GM18511 (cell line): ENCODE measurements around the gene PLEKHJ1.

ENCODE experiments used
- ATAC-seq: cut with Tn5 transposase; IDR thresholded peaks from one replicate; pipeline ENCODE4 v1.9.1; 2021; ENCODE audit warnings: mild to moderate bottlenecking, moderate library complexity; ENCODE audit not compliant: unreplicated experiment

PLEKHJ1 gene

DNA sequence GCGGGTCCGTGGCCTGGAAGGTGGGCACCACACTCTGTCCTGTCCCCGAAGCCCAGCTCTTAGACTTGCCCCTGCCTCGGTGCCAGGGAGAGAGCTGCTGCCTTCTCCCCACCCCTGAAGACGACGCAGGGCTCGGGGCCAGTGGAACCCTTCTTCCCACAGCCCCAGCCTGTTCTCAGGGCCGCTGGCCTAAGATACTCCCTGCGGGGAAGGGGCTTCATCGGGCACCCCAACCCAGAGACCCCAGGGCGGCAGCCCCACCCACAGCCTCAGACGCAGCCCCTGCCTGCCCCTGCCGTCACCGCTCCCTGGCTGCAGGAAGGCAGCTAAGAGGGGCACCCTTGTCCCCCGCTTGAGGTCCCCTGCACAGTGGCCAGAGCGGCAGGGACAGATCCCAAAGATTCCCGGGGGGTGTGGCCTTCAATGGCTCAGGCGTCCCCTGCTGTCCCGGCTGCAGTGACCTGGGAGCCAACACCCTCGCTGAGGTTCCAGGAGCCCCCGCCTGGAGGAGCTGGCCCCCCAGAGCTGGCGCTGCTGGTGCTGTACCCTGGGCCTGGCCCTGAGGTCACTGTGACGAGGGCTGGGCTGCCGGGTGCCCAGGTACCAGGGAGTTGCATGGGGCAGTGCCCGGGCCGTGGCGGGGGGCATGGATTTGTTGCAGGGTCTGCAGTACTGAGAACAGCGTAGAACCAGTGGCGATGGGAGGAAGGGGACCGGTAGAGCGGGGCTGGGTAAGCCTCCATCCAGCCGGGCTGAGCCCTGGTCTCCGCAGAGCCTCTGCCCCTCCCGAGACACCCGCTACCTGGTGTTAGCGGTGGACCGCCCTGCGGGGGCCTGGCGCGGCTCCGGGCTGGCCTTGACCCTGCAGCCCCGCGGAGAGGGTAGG lies 14.0 kb upstream of the PLEKHJ1 start:
- ATAC-seq = no peak

DNA sequence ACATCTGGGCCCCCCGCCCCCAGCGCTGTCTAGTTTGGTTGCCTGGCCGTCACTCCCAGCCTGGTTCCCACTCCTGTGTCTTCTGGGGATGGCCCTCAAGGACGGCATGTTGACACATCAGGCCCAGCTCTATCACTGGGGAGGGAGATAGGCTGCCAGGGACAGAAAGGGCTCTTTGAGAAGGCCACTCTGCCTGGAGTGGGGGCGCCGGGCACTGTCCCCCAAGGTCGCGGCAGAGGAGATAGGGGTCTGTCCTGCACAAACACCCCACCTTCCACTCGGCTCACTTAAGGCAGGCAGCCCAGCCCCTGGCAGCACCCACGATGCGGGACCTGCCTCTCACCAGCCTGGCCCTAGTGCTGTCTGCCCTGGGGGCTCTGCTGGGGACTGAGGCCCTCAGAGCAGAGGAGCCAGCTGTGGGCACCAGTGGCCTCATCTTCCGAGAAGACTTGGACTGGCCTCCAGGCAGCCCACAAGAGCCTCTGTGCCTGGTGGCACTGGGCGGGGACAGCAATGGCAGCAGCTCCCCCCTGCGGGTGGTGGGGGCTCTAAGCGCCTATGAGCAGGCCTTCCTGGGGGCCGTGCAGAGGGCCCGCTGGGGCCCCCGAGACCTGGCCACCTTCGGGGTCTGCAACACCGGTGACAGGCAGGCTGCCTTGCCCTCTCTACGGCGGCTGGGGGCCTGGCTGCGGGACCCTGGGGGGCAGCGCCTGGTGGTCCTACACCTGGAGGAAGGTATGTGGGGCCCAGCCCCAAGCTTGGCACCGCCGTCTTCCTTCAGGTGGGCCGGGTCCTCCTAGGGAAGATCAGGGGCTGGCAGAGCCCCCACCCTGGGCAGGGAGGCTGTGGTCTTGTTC lies 13.1 kb upstream of the PLEKHJ1 start, which contains the start of gene AMH:
Gene AMH (plus strand): TSS at position 314 of the 857 bp plus-strand sequence. CDS start 10 bp downstream, at position 324.
- ATAC-seq = no peak

DNA sequence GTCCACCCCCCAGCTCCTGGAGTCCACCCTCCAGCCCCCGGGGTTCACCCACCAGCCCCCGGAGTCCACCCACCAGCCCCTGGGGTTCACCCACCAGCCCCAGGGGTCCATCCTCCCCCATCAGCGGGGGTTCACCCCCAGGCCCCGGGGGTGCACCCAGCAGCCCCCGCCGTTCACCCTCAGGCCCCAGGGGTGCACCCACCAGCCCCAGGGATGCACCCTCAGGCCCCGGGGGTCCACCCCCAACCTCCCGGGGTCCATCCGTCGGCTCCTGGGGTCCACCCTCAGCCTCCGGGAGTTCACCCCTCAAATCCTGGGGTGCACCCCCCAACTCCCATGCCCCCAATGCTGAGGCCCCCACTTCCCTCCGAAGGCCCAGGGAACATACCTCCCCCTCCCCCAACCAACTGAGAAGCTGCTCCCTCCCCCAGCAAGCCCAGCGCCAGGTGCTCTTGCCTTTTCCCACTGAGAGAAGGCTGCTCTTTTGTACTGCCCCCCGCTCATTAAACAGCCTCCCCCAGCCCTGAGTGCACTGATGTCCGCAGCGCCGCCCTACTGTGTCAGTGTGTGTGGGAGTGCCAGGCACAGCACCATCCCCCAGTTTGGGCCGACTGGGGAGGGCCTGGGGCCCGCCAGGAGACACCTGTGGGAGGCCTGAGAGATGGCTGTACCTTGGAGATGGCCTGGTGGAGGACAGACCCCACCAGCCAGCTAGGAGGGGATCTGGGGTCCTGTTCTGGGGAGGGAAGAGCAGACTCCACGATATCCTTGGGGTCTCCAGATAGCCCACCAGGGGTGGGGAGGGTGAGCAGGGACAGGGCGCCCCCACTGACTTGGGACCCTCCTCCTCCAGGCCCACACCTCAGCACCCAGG lies 12.2 kb upstream of the PLEKHJ1 start:
- ATAC-seq = no peak

DNA sequence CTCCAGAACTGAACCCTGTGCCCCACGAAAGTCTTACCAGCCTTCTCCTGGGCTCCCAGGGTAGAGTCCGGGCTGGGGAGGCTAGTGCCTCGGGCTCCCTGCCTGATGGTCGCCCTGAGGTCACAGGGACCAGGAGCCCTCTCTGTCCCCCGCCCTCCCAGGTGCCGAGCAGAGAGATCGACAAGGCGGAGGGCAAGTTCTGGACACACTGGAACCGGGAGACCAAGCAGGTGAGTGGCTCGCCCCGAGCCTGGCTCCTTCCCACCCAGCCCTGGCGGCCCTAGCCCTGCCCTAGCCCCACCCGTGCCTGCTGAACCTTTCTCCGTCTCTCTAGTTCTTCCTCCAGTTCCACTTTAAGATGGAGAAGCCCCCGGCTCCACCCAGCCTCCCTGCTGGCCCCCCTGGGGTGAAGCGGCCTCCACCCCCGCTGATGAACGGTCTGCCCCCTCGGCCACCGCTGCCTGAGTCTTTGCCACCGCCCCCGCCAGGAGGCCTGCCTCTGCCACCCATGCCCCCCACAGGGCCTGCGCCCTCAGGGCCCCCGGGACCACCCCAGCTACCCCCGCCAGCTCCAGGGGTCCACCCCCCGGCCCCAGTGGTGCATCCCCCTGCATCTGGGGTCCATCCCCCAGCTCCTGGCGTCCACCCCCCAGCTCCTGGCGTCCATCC lies 11.4 kb upstream of the PLEKHJ1 start:
- no peak for ATAC-seq

DNA sequence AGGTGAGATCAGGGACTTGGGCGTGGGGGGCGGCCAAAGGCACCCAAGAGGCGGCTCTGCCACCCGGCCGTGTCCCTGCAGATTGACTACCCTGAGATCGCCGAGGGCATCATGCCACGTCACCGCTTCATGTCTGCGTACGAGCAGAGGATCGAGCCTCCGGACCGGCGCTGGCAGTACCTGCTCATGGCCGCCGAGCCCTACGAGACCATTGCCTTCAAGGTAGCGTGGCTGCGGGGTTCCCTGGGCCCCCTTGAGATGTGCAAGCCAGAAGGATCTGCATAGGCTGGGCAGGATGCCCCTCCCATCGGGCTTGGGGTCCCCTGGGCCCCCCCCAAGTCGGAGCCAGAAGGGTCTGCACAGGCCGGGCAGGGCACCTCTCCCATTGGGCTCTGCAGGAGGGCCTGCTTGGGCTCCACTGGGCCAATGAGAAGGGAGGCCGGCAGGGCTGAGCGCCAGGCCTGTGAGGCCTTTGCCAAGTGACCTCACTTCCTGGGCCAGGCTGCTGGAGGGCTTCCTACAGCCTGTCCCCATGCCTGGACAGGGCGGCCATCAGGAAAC lies 10.8 kb upstream of the PLEKHJ1 start:
- ATAC-seq = no peak

DNA sequence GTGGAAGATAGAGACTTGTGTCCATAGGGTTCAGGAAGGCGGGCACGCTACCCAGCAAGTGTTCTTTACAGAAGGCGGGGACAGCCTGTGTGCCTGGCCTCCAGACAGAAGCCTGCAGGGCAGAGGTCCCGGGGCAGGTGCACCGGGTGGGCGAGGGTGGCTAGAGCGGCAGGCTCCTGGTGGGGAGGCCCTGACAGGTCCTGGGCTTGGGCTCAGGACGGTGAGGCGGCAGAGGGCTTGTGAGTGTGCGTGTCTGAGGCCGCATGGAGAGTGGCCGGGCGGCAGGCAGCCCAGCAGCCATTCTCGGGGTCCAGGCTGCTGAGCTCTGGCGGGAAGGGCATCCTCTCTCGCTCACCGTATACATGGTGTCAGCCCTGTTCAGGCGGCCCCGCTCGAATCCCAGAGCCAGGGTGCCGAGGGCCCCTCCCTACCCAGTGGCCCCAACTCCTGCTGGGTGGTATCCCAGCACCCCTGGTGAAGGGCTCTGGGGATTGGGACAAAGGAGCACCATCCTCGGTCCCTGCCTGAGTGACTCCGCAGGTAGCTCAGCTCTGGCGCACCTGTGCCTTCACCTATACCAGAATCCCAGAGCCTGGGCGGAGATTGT lies 10.0 kb upstream of the PLEKHJ1 start:
- ATAC-seq = no peak

DNA sequence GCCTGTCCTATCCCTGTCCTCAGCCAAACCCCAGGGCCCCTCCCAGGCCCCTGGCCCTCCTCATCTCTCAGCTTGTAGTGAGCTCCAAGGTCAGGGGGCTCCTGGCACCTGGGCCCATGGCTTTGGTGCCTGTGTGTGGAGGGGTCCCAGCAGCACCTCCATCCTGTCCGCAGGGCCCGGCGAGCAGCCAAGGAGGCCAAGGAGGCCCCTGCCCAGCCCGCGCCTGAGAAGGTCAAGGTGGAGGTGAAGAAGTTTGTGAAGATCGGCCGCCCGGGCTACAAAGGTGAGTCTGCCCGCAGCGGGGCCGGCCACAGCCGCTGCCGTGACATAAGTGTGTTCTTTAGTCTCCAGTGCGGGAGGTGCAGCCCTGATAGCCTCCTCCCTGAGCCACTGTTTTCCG lies 9.1 kb upstream of the PLEKHJ1 start:
- ATAC-seq = no peak

DNA sequence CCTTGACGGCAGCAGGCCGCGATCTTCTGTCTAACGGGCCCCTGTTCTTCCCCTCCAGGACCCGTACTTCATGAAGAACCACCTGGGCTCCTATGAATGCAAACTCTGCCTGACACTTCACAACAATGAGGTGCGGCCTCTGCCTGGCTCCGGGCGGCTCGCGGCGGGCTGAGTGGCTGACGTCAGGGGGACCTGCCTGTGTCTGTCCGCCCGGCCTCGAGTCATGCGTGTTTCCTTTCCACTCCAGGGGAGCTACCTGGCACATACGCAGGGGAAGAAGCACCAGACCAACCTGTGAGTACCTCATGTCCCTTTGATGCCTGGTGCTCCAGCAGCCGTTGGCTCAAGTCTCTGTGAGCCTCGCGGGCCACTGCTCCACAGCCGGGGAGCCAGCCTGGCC lies 8.4 kb upstream of the PLEKHJ1 start:
- ATAC-seq = no peak

DNA sequence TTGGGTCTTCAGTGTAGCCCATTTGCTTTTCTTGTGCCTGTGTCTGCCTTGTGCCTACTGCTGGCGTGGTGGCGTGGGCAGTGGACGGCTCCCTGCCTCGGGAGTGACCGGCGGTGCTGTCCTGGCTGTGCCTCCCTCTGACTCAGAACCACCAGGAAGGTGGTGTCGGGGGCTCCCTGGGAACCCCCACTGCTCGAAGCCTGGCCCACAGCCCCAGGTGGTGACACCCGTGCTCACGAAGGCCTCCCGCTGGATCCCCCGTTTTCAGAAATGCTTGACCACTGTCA lies 7.9 kb upstream of the PLEKHJ1 start:
- no peak for ATAC-seq

DNA sequence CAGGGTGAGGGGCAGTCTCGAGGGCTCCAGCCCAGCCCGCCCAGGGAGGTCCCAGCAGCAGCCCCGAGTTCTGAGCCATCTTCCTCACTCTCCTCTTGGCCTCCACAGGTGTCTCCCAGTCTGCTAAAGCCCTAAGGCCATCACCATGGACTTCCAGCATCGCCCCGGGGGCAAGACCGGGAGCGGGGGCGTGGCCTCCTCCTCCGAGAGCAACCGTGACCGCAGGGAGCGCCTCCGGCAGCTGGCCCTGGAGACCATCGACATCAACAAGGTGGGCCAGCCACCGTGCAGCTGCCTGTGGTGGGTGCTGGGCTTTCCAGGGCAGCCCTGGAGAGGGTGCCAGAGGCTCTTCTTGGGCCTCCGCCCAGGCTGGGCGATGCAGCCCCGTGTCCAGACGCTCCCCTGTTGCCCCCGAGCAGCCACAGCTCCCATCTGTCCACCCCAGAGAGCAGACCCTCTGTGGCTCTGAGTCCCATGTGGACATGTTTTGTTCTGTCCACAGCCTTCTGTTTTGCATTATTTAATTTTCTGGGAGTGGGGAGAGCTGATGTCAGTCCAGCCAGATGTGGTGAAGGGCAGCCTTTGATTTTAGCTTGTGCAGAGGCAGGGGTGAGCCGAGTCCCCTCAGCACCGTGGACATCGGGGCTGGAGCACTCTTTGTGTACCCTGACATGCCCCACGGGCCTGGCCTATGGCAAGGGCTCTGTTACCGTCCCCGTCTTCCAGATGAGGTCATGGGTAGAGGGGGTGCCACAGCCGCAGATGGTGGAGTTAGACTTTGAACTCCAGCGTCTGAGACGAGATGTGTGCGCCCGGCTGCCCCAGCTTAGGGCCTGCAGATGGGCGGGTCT lies 7.4 kb upstream of the PLEKHJ1 start:
- no peak for ATAC-seq

DNA sequence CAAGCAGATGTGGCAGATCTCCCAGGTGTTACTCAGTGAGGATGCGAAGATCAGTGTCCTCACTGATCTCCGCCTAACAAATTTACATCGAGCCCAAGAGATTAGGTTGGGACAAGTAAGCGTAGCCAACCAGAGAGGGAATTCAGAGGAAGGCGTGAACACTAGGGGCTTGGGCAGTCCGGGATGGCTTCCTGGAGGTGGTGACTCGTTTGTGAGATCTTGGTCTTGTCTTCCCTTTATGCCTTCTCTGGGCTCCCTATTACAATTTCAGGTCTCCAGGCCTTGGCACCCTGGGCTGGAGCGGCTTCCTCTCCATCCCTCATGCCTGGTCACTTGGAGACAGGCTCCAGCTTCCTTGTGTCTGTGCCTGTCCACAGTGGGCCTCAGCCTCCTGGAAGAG lies 6.7 kb upstream of the PLEKHJ1 start:
- no peak for ATAC-seq

DNA sequence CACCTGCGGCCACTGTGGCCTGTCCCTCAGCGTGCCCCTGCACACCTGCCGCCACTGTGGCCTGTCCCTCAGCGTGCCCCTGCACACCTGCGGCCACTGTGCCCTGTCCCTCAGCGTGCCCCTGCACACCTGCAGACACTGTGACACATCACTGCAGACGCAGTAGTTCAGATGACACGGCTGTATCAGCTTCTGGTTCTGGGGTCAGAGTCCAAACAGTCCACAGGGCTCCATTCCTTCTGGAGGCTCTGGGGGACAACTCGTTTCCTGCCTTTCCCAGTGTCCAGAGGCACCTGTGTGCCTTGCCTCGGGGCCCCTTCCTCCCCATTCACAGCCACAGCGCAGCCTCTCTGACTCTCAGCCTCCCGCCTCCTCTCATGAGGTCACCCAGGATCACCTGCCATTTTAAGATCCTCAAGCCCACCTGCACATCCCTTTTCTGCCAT lies 6.0 kb upstream of the PLEKHJ1 start:
- no peak for ATAC-seq

DNA sequence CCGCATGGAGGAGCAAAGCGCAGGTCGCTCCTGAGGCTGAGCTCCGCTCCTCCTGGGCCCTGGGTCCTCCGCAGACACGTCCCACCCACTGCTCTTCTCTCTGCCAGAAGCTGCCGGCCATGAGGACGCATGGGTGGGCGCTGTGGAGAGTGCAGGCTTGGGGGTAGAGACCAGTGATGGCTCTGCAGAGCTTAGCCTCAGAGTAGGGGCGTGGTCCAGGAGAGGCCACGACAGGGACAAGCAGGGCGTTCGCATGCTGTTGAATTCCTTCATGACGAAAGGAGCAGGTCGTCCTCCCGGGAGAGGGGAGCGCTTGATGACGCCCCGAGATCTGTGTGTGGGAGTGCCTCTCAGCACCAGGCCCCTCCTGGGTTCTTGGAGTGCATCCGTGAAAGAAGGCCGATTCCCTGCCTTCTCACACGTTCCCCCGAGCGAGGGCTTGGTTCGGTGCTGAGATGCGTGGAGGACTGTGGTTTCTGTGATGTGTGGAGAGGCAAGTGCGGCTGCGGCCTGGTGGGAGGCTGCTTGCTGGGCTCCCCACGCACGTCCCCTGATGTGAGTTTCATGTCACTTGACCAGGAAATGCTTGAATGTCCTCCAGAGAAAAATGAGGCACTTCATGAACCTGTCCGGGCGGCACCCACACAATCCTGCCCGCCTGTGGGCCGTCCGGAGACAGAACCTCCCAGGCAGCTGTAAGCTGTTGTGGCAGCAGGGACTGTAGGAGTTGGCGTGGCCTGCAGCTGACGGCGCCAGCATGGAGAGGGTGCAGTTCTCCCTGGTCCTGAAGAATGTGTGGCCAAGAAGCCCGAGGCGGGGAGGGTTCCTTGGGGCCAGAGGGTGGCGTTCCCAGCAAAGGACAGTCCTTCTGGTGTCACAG lies 5.0 kb upstream of the PLEKHJ1 start:
- ATAC-seq = no peak

DNA sequence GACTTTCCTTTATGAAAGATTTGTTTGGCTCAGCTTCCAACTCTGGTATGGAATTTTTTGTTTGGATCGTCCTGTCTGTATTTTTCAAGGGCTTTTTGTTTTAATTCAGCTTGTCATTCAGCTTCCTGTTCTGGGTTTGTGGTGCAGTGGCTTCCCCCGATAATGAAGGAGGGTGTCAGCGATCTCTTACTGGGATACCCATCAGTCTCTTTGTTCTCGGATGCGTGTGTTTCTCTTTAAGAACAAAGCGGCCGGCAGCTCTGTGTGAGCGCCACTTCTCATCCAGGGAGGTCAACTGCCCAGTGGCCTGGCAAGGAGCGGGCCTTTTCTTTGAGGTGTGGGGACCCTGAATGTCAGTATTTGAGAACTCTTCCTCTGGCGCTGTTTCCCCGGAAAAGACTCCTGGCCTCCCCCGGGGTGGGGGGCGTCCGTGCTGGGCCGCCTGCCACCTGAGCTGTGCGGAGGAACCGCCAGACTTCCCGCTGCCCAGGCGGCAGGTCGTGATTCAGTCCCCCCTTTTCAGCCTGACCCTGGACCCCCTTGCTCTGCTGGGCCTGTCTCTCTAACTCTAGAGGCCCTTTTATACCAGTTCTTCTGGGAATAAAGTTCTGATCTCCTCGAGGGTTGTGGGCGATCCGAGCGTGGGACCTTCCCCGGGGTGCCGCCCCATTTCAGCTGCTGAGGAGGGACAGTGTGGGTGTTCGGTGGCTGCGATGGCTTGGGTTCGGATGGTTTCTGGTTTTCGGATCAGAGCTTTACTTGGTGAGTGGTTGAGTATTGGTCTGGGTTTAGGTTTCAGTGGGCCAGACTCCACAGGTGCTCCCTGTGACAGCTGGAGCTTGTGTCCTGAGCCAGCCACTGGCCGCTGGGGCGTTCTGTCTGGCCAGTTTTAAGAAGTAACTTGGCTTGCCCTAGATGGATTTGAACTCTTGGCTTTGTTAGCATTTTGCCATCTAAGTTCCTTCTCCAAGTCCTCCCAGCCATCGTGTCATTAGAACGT lies 3.9 kb upstream of the PLEKHJ1 start:
- no peak for ATAC-seq

DNA sequence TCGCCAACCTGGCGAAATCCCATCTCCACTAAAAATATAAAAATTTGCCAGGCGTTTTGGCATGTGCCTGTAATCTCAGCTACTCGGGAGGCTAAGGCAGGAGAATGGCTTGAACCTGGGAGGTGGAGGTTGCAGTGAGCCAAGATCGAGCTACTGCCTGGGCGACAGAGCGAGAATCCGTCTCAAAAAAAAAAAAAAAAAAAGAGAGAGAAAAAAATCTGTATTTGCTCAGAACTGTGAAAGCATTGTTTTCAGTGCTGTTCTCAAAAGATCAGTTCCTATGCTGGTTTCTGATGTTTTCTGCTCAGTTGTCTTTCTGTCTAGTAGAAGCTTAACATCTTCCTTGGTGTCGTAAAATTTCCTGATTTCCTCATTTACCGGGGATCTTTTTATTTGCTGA lies 3.0 kb upstream of the PLEKHJ1 start:
- ATAC-seq = no peak

DNA sequence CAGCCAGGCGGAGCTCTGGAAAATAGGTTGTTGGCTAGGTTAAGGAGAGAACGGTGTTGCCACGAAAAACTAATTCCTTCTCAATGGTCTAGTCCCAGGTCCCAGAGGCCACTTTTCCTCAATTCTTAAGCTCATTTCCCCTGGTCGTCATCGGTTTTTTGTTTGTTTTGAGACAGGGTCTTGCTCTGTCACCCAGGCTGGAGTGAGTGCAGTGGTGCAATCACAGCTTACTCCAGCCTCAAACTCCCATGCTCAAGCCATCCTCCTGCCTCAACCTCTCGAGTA lies 1.7 kb upstream of the PLEKHJ1 start:
- ATAC-seq = no peak
